K562 (cell line): ENCODE data around the gene TYRO3. TPM values are rescaled to one million over a fixed set of nuclear protein-coding genes. Genes with fewer than 3 reads are reported as not detected.
A peak's percentile ranks its signal among the peaks of the same experiment; 100 is the strongest.

Experiments used
- ATAC-seq: fragments of 200-7000 bp; cut with Tn5 transposase; 3 replicates; pipeline ENCODE4 v1.9.1; 2020; ENCODE audit warnings: moderate library complexity
- BruUV-seq: library from RNA; stranded (reverse); fragments of 400-500 nt; replicated peaks from 2 replicates; lab custom pipeline; 2021; lab: Mats Ljungman, UMichigan
- CTCF ChIA-PET: fragments of 300-600 bp; formaldehyde crosslinking; extraction: SDS; loops from one replicate; lab custom pipeline; 2021; ENCODE audit warnings: low intra/inter-chr PET ratio; lab: Yijun Ruan, JAX
- POLR2A ChIA-PET: fragments of 300-600, 350-650 bp; sonication (Branson Sonifier 250); formaldehyde crosslinking; extraction: SDS; loops from one replicate; lab custom pipeline; 2021; ENCODE audit warnings: antibody characterized with exemption, inconsistent platforms; lab: Yijun Ruan, JAX
- DNase-seq, 4 experiments: peaks; one replicate each; pipeline versions ENCODE4 v3.0.0 to v3.0.0-alpha.2; 2011 to 2018; ENCODE audit warnings: low spot score in 3 of 4, mixed read lengths in 3 of 4; ENCODE audit errors: extremely low read depth in 1 of 4
- FAIRE-seq: peaks from 2 replicates; lab custom pipeline; 2011; peaks lifted over from hg19 to GRCh38; lab: Jason Lieb, UNC
- H2AFZ ChIP-seq: 2 replicates; pipeline ENCODE4 v1.6.0; 2011; ENCODE audit warnings: low read depth, low read length, control low read depth, inconsistent platforms
- H3K27ac ChIP-seq: fragments of 200-600 bp; 3 replicates; pipeline ENCODE4 v1.8.0; 2011; ENCODE audit warnings: low read depth, mild to moderate bottlenecking, control low read depth, inconsistent platforms, low read length, moderate library complexity, mixed read lengths; ENCODE audit errors: extremely low read depth
- H3K27me3 ChIP-seq, 2 experiments: fragments of 300-600 bp in 1 of 2; 2 replicates in 1 of 2; 3 replicates in 1 of 2; pipeline versions ENCODE4 v1.6.0 to v1.8.0; 2011; ENCODE audit warnings: inconsistent platforms in 2 of 2, low read length in 2 of 2, mild to moderate bottlenecking in 1 of 2, mixed read lengths in 1 of 2, moderate library complexity in 1 of 2; ENCODE audit not compliant: control insufficient read depth in 2 of 2, insufficient read depth in 2 of 2
- H3K36me3 ChIP-seq: fragments of 300-600 bp; 3 replicates; pipeline ENCODE4 v1.8.0; 2011; ENCODE audit warnings: mild to moderate bottlenecking, low read length, inconsistent platforms; ENCODE audit not compliant: control insufficient read depth, insufficient read depth
- H3K4me1 ChIP-seq, 2 experiments: fragments of 200-600 bp in 1 of 2; replicated peaks in 1 of 2; 2 replicates in 1 of 2; 3 replicates in 1 of 2; pipeline versions ENCODE4 v1.5.1 to v1.8.0; 2011; ENCODE audit warnings: inconsistent platforms in 2 of 2, low read length in 2 of 2, mild to moderate bottlenecking in 1 of 2, mixed read lengths in 1 of 2, moderate library complexity in 1 of 2; ENCODE audit not compliant: control insufficient read depth in 2 of 2, insufficient read depth in 2 of 2
- H3K4me2 ChIP-seq: 2 replicates; pipeline ENCODE4 v1.6.1; 2011; ENCODE audit warnings: low read length, control low read depth, inconsistent platforms, mixed read lengths; ENCODE audit not compliant: insufficient read depth
- H3K4me3 ChIP-seq: fragments of 200-600 bp; sonication (generic), shearing (Covaris generic); 2 replicates; pipeline ENCODE4 v1.5.1; 2016; ENCODE audit warnings: control low read depth, inconsistent platforms
- H3K79me2 ChIP-seq: fragments of 200-600 bp; 3 replicates; pipeline ENCODE4 v1.8.0; 2011; ENCODE audit warnings: low read length, inconsistent platforms; ENCODE audit not compliant: control insufficient read depth, insufficient read depth
- H3K9ac ChIP-seq, 2 experiments: 2 replicates each; pipeline versions ENCODE4 v1.6.0 to v1.6.1; 2011; ENCODE audit warnings: low read depth in 2 of 2, low read length in 2 of 2, control low read depth in 1 of 2, inconsistent platforms in 1 of 2, mild to moderate bottlenecking in 1 of 2, mixed read lengths in 1 of 2; ENCODE audit not compliant: insufficient read depth in 1 of 2
- H3K9me1 ChIP-seq: one replicate; pipeline ENCODE4 v1.6.0; 2011; ENCODE audit warnings: inconsistent platforms, mild to moderate bottlenecking, low read length, moderate library complexity; ENCODE audit not compliant: control insufficient read depth, insufficient read depth
- H3K9me3 ChIP-seq: replicated peaks from 2 replicates; pipeline ENCODE4 v1.5.1; 2011; ENCODE audit warnings: low read depth, low read length, inconsistent platforms; ENCODE audit not compliant: control insufficient read depth, insufficient read depth
- H4K20me1 ChIP-seq: replicated peaks from 2 replicates; pipeline ENCODE4 v1.6.1; 2011; ENCODE audit warnings: low read length, inconsistent platforms, mixed read lengths; ENCODE audit not compliant: control insufficient read depth, insufficient read depth
- ARID2 ChIP-seq: fragments of 450-650 bp; IDR thresholded peaks from 2 replicates; pipeline ENCODE4 v1.6.1; 2017; ENCODE audit warnings: antibody characterized with exemption, mild to moderate bottlenecking
- CEBPB ChIP-seq: fragments of 450-650 bp; IDR thresholded peaks from 2 replicates; pipeline ENCODE4 v1.6.1; 2016; ENCODE audit warnings: missing genetic modification characterization, missing compliant biosample characterization
- POLR3A ChIP-seq: IDR thresholded peaks from 2 replicates; pipeline ENCODE4 v1.6.1; 2011; ENCODE audit warnings: borderline replicate concordance, mild to moderate bottlenecking, moderate library complexity; ENCODE audit not compliant: insufficient read length, insufficient read depth; ENCODE audit errors: extremely low read depth
- RNF219 ChIP-seq: fragments of 250-450 bp; sonication (Bioruptor Pico); IDR thresholded peaks from 2 replicates; pipeline ENCODE4 v1.5.0; 2022; ENCODE audit warnings: mild to moderate bottlenecking
- TAF15 ChIP-seq: fragments of 200-400 bp; formaldehyde crosslinking; IDR thresholded peaks from 2 replicates; pipeline ENCODE4 v1.6.1; 2017; ENCODE audit warnings: mild to moderate bottlenecking, low read depth, low read length, moderate library complexity
- WHSC1 ChIP-seq: IDR thresholded peaks from one replicate; pipeline ENCODE4 v1.6.1; 2012; ENCODE audit warnings: low read length, control low read depth, inconsistent platforms
- ZBTB7A ChIP-seq: IDR thresholded peaks from 2 replicates; pipeline ENCODE4 v1.6.1; 2011; ENCODE audit warnings: low read depth, mild to moderate bottlenecking, low read length, moderate library complexity, borderline replicate concordance; ENCODE audit not compliant: control insufficient read depth
- ZNF146 ChIP-seq: IDR thresholded peaks from one replicate; pipeline ENCODE4 v1.6.1; 2018; ENCODE audit warnings: missing compliant biosample characterization; ENCODE audit not compliant: unreplicated experiment
- ZNF586 ChIP-seq: fragments of 450-650 bp; formaldehyde crosslinking; conservative IDR thresholded peaks from 2 replicates; pipeline ENCODE4 v1.4.0; 2020; ENCODE audit warnings: mild to moderate bottlenecking, moderate library complexity
- ZNF717 ChIP-seq: fragments of 250-450 bp; sonication (Bioruptor Pico); IDR thresholded peaks from 2 replicates; pipeline ENCODE4 v1.5.0; 2021
- WGBS: fragments of 100-300 bp; shearing (Covaris generic); methylation state at CpG from one replicate; pipeline ENCODE4 v1.1.6; 2016; ENCODE audit warnings: low coverage, mixed read lengths; ENCODE audit not compliant: insufficient coverage; ENCODE audit errors: missing lambda C conversion rate; 5-methylcytosine and 5-hydroxymethylcytosine counted together
- in situ Hi-C: fragments of 300-500 bp; cut with MboI; formaldehyde crosslinking; loops from 4 replicates; pipeline ENCODE4 v1.15.0; 2018; ENCODE audit warnings: inconsistent platforms, mixed read lengths
- intact Hi-C: fragments of 100-400 bp; cut with micrococcal nuclease; formaldehyde crosslinking; loops from 2 replicates; pipeline ENCODE4 v1.14.2; 2022
- polyA plus RNA-seq, 8 experiments: library from polyadenylated mRNA; depleted of rRNA in 4 of 8; stranded (reverse) in 5 of 8; unstranded in 3 of 8; fragments of >200 nt; fragmentation: Nextera tagmentation in 2 of 8; fragmentation: Illumina TruSeq in 1 of 8; extraction: Ambion mirVana in 2 of 8; extraction: Trizol in 1 of 8; gene quantifications; 2 replicates each; pipeline versions ENCODE4 v1.2.1 to v1.2.3, GENCODE V29; 2011 to 2014; ENCODE audit warnings: inconsistent platforms in 1 of 8, missing spikeins in 1 of 8
- total RNA-seq, 7 experiments: library from RNA; depleted of rRNA in 6 of 7; stranded (reverse); fragments of >200 nt in 6 of 7; fragmentation: Illumina TruSeq in 2 of 7; extraction: Trizol in 2 of 7; gene quantifications; 2 replicates each; pipeline versions ENCODE4 v1.2.1 to v1.2.3, GENCODE V29; 2011 to 2021; ENCODE audit warnings: low replicate concordance in 1 of 7
- TF ChIP-seq, protein P1 (sequence below): fragments of 450-650 bp; formaldehyde crosslinking; conservative IDR thresholded peaks from 2 replicates; pipeline ENCODE4 v1.4.0; 2022; ENCODE audit warnings: mild to moderate bottlenecking, missing genetic modification characterization
- TF ChIP-seq, protein P2 (sequence below): sonication (generic); formaldehyde crosslinking; IDR thresholded peaks from 2 replicates; pipeline ENCODE4 v1.9.0; 2022; ENCODE audit warnings: mild to moderate bottlenecking, missing genetic modification reagents

The TYRO3 gene
- total and polyA plus RNA-seq, 9 of the 15 experiments (the other 6 are each of a cell fraction or from before 2014, with no cell fraction given): 2.6 to 39.6 (median 18.6) TPM

- H3K79me2 ChIP-seq: peaks cover 17% of the 10 kb centered on the region
- in situ Hi-C loops: no loop called here
- peaks cover 30% of the 10 kb centered on the region for H3K36me3 ChIP-seq
- H3K4me2 ChIP-seq: no peak overlapping the region; the same call in 1 of the 2 replicates
- no peak for TF ChIP-seq TAF15
- TF ChIP-seq WHSC1: no peak
- TF ChIP-seq, protein P1, sequence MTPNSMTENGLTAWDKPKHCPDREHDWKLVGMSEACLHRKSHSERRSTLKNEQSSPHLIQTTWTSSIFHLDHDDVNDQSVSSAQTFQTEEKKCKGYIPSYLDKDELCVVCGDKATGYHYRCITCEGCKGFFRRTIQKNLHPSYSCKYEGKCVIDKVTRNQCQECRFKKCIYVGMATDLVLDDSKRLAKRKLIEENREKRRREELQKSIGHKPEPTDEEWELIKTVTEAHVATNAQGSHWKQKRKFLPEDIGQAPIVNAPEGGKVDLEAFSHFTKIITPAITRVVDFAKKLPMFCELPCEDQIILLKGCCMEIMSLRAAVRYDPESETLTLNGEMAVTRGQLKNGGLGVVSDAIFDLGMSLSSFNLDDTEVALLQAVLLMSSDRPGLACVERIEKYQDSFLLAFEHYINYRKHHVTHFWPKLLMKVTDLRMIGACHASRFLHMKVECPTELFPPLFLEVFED (CRISPR knock-in tag): no peak
- no peak for TF ChIP-seq ARID2
- no peak for TF ChIP-seq ZNF146 (CRISPR knock-in tag)
- TF ChIP-seq ZNF717 (CRISPR knock-in tag): no peak
- no peak for TF ChIP-seq ZNF586 (CRISPR knock-in tag)
- no peak for TF ChIP-seq RNF219 (CRISPR knock-in tag)
- TF ChIP-seq ZBTB7A: no peak
- TF ChIP-seq CEBPB (tag): no peak
- TF ChIP-seq, protein P2, sequence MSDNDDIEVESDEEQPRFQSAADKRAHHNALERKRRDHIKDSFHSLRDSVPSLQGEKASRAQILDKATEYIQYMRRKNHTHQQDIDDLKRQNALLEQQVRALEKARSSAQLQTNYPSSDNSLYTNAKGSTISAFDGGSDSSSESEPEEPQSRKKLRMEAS (CRISPR knock-in tag): no peak
- TF ChIP-seq POLR3A: no peak
- TF ChIP-seq, all 486 proteins: peak for 0
- CTCF ChIA-PET: no interaction called here
- WGBS: 56% methylated on average over 2 of the region's 2 CpGs
- POLR2A ChIA-PET: interaction anchor here (0.6 to 2.6 kb wide), 4 partner anchors 12 to 100 kb away, joined by 3 to 16 read pairs (median 5); partner anchors contain the start of gene MGA
- H3K9me1 ChIP-seq: no peaks in the 10 kb centered on the region
- no peak overlapping the region for H2AFZ ChIP-seq
- H3K27ac ChIP-seq: no peak overlapping the region; the same call in 2 of the 3 replicates
- no peaks in the 10 kb centered on the region for H3K27me3 ChIP-seq
- no peaks in the 10 kb centered on the region for H3K9me3 ChIP-seq
- peak overlapping the region in 1 of 2 experiments; percentile 31; a peak in 2 of 4 replicates for H3K9ac ChIP-seq
- intact Hi-C loops: no loop called here
- DNase-seq (no peak), FAIRE-seq (no peak), ATAC-seq (no peak)
- no peak overlapping the region for H3K4me3 ChIP-seq
- peaks cover 62 to 77% of the 10 kb centered on the region in 2 experiments for H3K4me1 ChIP-seq
- BruUV-seq: no TSS peak
- 0 out of 2 replicates have a peak, but pooled peaks cover 3% of the 10 kb centered on the region for H4K20me1 ChIP-seq
Measured at GRCh38 chr15:41560572-41560874, 1.5 kb downstream of the TYRO3 start.
